ENCODE results near the gene MOSMO.
A peak's percentile ranks its signal among the peaks of the same experiment; 100 is the strongest.
"Not testable (repeated sequence)": the region's sequence is repeated elsewhere in the genome, so short reads cannot be mapped to it uniquely, and the experiment has no call there.

Gene MOSMO

GRCh38 chr16:22003195-22003594, 4.7 kb upstream of the MOSMO start:
- no peak for DNase-seq

- no peak for DNase-seq
Measured at GRCh38 chr16:22004341-22004740, 3.6 kb upstream of the MOSMO start.

GRCh38 chr16:22005746-22006145, 2.2 kb upstream of the MOSMO start:
- DNase-seq = no peak

GRCh38 chr16:22006636-22007035, 1.3 kb upstream of the MOSMO start:
- no peak for DNase-seq

GRCh38 chr16:22007159-22007508, 777 bp upstream of the MOSMO start:
- DNase-seq = no peak

GRCh38 chr16:22008215-22009059, 526 bp downstream of the MOSMO start:
- DNase-seq = peak; percentile 22

GRCh38 chr16:22010902-22011301, 3.0 kb downstream of the MOSMO start:
- no peak for DNase-seq

GRCh38 chr16:22012241-22012640, 4.3 kb downstream of the MOSMO start:
- DNase-seq = no peak

GRCh38 chr16:22013486-22013885, 5.6 kb downstream of the MOSMO start:
- DNase-seq = no peak

- no peak for DNase-seq
Measured at GRCh38 chr16:22014271-22014873, 6.5 kb downstream of the MOSMO start.

- no peak for DNase-seq
Measured at GRCh38 chr16:22016927-22017326, 9.0 kb downstream of the MOSMO start.

- no peak for DNase-seq
Measured at GRCh38 chr16:22018559-22018958, 10.6 kb downstream of the MOSMO start.

GRCh38 chr16:22022151-22022550, 14.2 kb downstream of the MOSMO start:
- DNase-seq = no peak

GRCh38 chr16:22023505-22023904, 15.6 kb downstream of the MOSMO start:
- no peak for DNase-seq

- not testable (repeated sequence) for DNase-seq
Measured at GRCh38 chr16:22024785-22025184, 16.9 kb downstream of the MOSMO start.

GRCh38 chr16:22027633-22028032, 19.7 kb downstream of the MOSMO start:
- DNase-seq = no peak

- no peak for DNase-seq
Measured at GRCh38 chr16:22029632-22030031, 21.7 kb downstream of the MOSMO start.

- no peak for DNase-seq
Measured at GRCh38 chr16:22030087-22030812, 22.3 kb downstream of the MOSMO start.

- no peak for DNase-seq
Measured at GRCh38 chr16:22031483-22032083, 23.7 kb downstream of the MOSMO start.

- DNase-seq = no peak
Measured at GRCh38 chr16:22034503-22034902, 26.6 kb downstream of the MOSMO start.

- no peak for DNase-seq
Measured at GRCh38 chr16:22035153-22035552, 27.2 kb downstream of the MOSMO start.

GRCh38 chr16:22043882-22044281, 36.0 kb downstream of the MOSMO start:
- not testable (repeated sequence) for DNase-seq

GRCh38 chr16:22045888-22046287, 38.0 kb downstream of the MOSMO start:
- DNase-seq = not testable (repeated sequence)
